Neural progenitor cell (in vitro differentiated cells): ENCODE results near the gene ANKRD11. TPM values are rescaled to one million over a fixed set of nuclear protein-coding genes. Genes with fewer than 3 reads are reported as not detected.

Experiments
- DNase-seq: peaks from one replicate; pipeline ENCODE4 v3.0.0-alpha.2; 2016; ENCODE audit warnings: low spot score
- H2AFZ ChIP-seq: fragments of 200-600 bp; sonication (generic); replicated peaks from 2 replicates; pipeline ENCODE4 v1.6.1; 2016; ENCODE audit warnings: antibody characterized with exemption
- H3F3A ChIP-seq: fragments of 200-600 bp; sonication (generic); 2 replicates; pipeline ENCODE4 v1.6.1; 2016; ENCODE audit warnings: antibody characterized with exemption, low read depth
- H3K27ac ChIP-seq: fragments of 200-600 bp; sonication (generic); 2 replicates; pipeline ENCODE4 v1.5.1; 2016; ENCODE audit warnings: mild to moderate bottlenecking
- H3K27me3 ChIP-seq: fragments of 200-600 bp; sonication (generic); 2 replicates; pipeline ENCODE4 v1.6.1; 2016; ENCODE audit warnings: mild to moderate bottlenecking, moderate library complexity
- H3K36me3 ChIP-seq: fragments of 200-600 bp; sonication (generic); 2 replicates; pipeline ENCODE4 v1.5.1; 2016
- H3K4me1 ChIP-seq: fragments of 200-600 bp; sonication (generic); 2 replicates; pipeline ENCODE4 v1.6.1; 2016; ENCODE audit warnings: mixed run types
- H3K4me2 ChIP-seq: fragments of 200-600 bp; sonication (generic); 2 replicates; pipeline ENCODE4 v1.6.1; 2016
- H3K4me3 ChIP-seq: fragments of 200-600 bp; sonication (generic); 2 replicates; pipeline ENCODE4 v1.5.1; 2016
- H3K79me2 ChIP-seq: fragments of 200-600 bp; sonication (generic); 2 replicates; pipeline ENCODE4 v1.6.1; 2016; ENCODE audit warnings: low read depth
- H3K9ac ChIP-seq: fragments of 200-600 bp; sonication (generic); 2 replicates; pipeline ENCODE4 v1.6.1; 2016
- H3K9me3 ChIP-seq: fragments of 200-600 bp; sonication (generic); 2 replicates; pipeline ENCODE4 v1.5.1; 2016; ENCODE audit warnings: low read depth
- H4K20me1 ChIP-seq: fragments of 200-600 bp; sonication (generic); 2 replicates; pipeline ENCODE4 v1.6.1; 2016; ENCODE audit warnings: low read depth
- H3K27ac Mint-ChIP-seq: 3 replicates; pipeline ENCODE4 v1.8.0; 2021; ENCODE audit warnings: mixed read lengths
- H3K27me3 Mint-ChIP-seq: 2 replicates; pipeline ENCODE4 v1.8.0; 2022; ENCODE audit warnings: low read depth, mild to moderate bottlenecking, inconsistent platforms, moderate library complexity, mixed read lengths; ENCODE audit not compliant: insufficient read depth
- H3K36me3 Mint-ChIP-seq: 3 replicates; pipeline ENCODE4 v1.8.0; 2021; ENCODE audit warnings: mixed read lengths
- H3K4me1 Mint-ChIP-seq: 3 replicates; pipeline ENCODE4 v1.8.0; 2021; ENCODE audit warnings: mixed read lengths
- H3K4me3 Mint-ChIP-seq: 3 replicates; pipeline ENCODE4 v1.8.0; 2021; ENCODE audit warnings: mild to moderate bottlenecking, moderate library complexity, mixed read lengths
- H3K9me3 Mint-ChIP-seq: 3 replicates; pipeline ENCODE4 v1.8.0; 2020; ENCODE audit warnings: mixed read lengths
- CTCF ChIP-seq: fragments of 200-600 bp; sonication (generic); IDR thresholded peaks from 2 replicates; pipeline ENCODE4 v1.5.1; 2017; ENCODE audit warnings: antibody characterized with exemption, mild to moderate bottlenecking
- EZH2 ChIP-seq: fragments of 200-600 bp; sonication (generic); IDR thresholded peaks from 2 replicates; pipeline ENCODE4 v1.6.1; 2017; ENCODE audit warnings: antibody characterized with exemption, mild to moderate bottlenecking, moderate library complexity
- EZH2phosphoT487 ChIP-seq: fragments of 200-600 bp; sonication (generic); IDR thresholded peaks from 2 replicates; pipeline ENCODE4 v1.6.1; 2017; ENCODE audit warnings: antibody characterized with exemption
- total RNA-seq: library from RNA; depleted of rRNA; stranded (reverse); fragments of >200 nt; gene quantifications from 2 replicates; pipeline ENCODE4 v1.2.3, GENCODE V29; 2015; ENCODE audit warnings: low replicate concordance

The ANKRD11 gene
- total RNA-seq, 1 donor from 2014 or later = 47.3 TPM

- Histone ChIP-seq H3K36me3 (no peaks in the 10 kb centered on the region), H4K20me1 (peaks cover 98% of the 10 kb centered on the region), H3K4me2 (no peak overlapping the region), H3K4me1 (peaks cover 49% of the 10 kb centered on the region), H3K27me3 (no peaks in the 10 kb centered on the region), H3K9ac (no peak overlapping the region), H3K79me2 (peaks cover 98% of the 10 kb centered on the region), H3K27ac (no peak overlapping the region), H3K9me3 (no peaks in the 10 kb centered on the region), H3K4me3 (no peak overlapping the region), H3F3A (peaks cover 23% of the 10 kb centered on the region), H2AFZ (no peak overlapping the region)
- Mint-ChIP-seq H3K4me3 (no peak overlapping the region), H3K4me1 (peaks cover 61% of the 10 kb centered on the region), H3K27ac (no peak overlapping the region), H3K9me3 (no peaks in the 10 kb centered on the region), H3K27me3 (peaks cover 5% of the 10 kb centered on the region), H3K36me3 (peaks cover 10% of the 10 kb centered on the region)
- no peak for DNase-seq
- TF ChIP-seq EZH2phosphoT487 (no peak), CTCF (no peak), EZH2 (no peak)
Observed at GRCh38 chr16:89326721-89327120, 163.6 kb downstream of the ANKRD11 start.

DNA sequence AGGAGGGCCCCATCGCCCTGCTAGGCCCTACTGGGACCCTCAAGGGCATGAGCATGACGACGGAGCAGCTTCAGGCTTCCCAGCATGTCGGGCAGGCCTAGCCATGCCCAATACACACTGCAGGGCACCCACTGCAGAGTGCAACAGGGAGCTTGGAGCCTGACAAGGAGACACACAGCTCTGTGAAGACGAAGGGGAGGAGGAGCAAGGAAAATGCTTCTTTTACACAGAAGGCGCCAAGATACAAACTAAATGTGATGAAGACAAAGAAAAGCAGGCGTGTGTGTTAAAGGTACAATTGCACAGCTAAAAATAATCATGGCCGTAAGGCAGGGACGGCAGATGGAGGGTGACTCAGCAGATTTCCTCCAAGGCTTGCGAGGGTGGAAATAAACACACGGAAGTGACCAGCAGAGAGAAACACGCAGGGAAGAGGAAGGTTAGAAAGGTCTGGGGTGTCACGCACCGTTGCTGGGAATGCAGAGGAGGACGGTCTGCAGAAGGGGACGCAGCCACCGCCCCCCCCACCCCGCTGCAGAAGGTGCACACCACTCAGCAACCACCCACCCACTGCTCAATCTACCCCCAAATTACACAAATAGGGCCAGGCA is 164.4 kb downstream of the ANKRD11 start:
- Histone ChIP-seq H3K79me2 (peaks cover 98% of the 10 kb centered on the region), H3K27ac (no peak overlapping the region), H3F3A (peaks cover 23% of the 10 kb centered on the region), H3K36me3 (no peaks in the 10 kb centered on the region), H4K20me1 (peaks cover 98% of the 10 kb centered on the region), H3K4me1 (peaks cover 54% of the 10 kb centered on the region), H2AFZ (no peak overlapping the region), H3K4me3 (no peak overlapping the region), H3K9ac (no peak overlapping the region), H3K9me3 (no peaks in the 10 kb centered on the region), H3K4me2 (no peak overlapping the region), H3K27me3 (no peaks in the 10 kb centered on the region)
- Mint-ChIP-seq H3K36me3 (peaks cover 10% of the 10 kb centered on the region), H3K4me1 (peaks cover 62% of the 10 kb centered on the region), H3K27ac (peak overlapping the region; percentile 38), H3K4me3 (no peak overlapping the region), H3K9me3 (no peaks in the 10 kb centered on the region), H3K27me3 (peaks cover 5% of the 10 kb centered on the region)
- no peak for DNase-seq
- TF ChIP-seq EZH2phosphoT487 = no peak

GRCh38 chr16:89324056-89325010 is 166.0 kb downstream of the ANKRD11 start:
- Histone ChIP-seq H3K27me3 (no peaks in the 10 kb centered on the region), H3K4me2 (no peak overlapping the region), H3K79me2 (peaks cover 98% of the 10 kb centered on the region), H3K36me3 (no peaks in the 10 kb centered on the region), H3K27ac (peak overlapping the region; percentile 34), H2AFZ (no peak overlapping the region), H3K9ac (no peak overlapping the region), H3K4me3 (no peak overlapping the region), H3K4me1 (peaks cover 61% of the 10 kb centered on the region), H4K20me1 (peaks cover 98% of the 10 kb centered on the region), H3K9me3 (no peaks in the 10 kb centered on the region), H3F3A (peaks cover 23% of the 10 kb centered on the region)
- Mint-ChIP-seq H3K4me3 (peak overlapping the region; percentile 49), H3K27ac (peak overlapping the region; percentile 89), H3K9me3 (no peaks in the 10 kb centered on the region), H3K27me3 (peaks cover 5% of the 10 kb centered on the region), H3K4me1 (peaks cover 67% of the 10 kb centered on the region), H3K36me3 (peaks cover 10% of the 10 kb centered on the region)
- TF ChIP-seq EZH2phosphoT487 (no peak), EZH2 (no peak), CTCF (no peak)
- DNase-seq = no peak
